DMS79 treated with DMSO at 0.1 percent for 48 hours (cell line): ENCODE results near the gene SKI.
A peak's percentile ranks its signal among the peaks of the same experiment; 100 is the strongest.

Source experiments
- DNase-seq: peaks from one replicate; lab custom pipeline; 2025; lab: John Stamatoyannopoulos, UW

The SKI gene

GRCh38 chr1:2228157-2228594 is at the start of gene SKI:
Gene SKI (plus strand): TSS chr1:2228319. CDS start chr1:2228767, 448 bp downstream.
- DNase-seq, result no peak

DNA sequence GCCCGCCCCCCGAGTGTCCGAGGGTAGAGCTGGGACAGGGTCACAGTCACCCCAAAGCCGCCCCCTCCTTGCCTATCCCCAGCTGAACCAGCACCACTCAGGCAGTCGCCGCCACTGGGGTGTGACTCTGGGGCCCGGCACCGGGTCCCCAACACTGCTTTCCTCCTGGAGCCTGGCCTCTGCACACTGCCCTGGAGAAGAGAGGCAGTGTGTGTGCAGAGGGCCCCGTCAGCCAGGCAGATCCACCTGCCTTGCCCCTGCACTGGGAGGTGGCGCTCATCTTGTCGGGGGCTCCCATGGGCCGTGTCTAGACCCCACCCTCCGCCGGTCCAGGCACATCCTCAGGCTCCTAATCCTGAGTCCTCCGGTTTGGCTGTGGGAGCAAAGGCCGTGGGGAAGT is 49.2 kb upstream of the SKI start:
- no peak for DNase-seq

GRCh38 chr1:2179283-2180013 is 48.7 kb upstream of the SKI start:
- no peak for DNase-seq

- no peak for DNase-seq
Observed at GRCh38 chr1:2180297-2181245, 47.5 kb upstream of the SKI start.

- DNase-seq, result no peak
Observed at GRCh38 chr1:2181271-2181670, 46.8 kb upstream of the SKI start.

- DNase-seq, result no peak
Observed at GRCh38 chr1:2181752-2182151, 46.4 kb upstream of the SKI start.

GRCh38 chr1:2182376-2182775 is 45.7 kb upstream of the SKI start:
- DNase-seq, result no peak

DNA sequence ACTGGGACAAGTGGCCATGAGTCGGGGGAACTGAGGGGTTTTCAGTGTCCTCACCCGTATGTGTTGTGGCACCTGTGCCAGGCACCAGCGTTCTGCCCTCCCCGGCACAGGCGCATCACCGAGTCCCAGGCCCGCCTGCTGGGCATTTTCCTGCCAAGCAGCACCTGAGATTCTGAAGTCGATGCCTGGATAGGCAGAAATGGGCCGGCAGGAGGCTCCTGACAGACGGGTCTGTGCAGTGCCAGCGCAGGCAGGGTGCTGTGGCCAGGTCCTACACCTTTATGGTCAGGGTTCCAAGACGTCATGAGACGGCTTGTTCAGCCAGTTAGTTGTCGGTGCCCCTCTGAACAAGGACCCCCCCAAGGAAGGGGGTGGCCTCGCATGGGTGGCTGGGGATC is 44.2 kb upstream of the SKI start:
- DNase-seq, result no peak

DNA sequence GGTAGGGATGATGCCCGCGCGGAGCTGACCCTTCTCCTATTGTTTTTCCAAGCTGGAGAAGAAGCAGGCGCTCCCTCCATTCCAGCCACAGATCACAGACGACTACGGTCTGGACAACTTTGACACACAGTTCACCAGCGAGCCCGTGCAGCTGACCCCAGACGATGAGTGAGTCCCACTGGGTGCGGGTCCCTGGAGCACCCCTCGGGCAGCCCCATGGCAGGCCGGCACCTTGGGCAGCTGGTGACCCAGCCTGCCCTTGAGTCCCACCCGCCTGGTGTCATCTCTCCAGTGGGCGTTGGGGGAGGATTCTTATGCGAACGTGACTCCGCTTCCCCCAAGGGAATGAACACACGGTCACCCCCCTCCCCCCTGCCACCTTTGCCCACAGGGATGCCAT is 43.6 kb upstream of the SKI start:
- DNase-seq, result no peak

DNA sequence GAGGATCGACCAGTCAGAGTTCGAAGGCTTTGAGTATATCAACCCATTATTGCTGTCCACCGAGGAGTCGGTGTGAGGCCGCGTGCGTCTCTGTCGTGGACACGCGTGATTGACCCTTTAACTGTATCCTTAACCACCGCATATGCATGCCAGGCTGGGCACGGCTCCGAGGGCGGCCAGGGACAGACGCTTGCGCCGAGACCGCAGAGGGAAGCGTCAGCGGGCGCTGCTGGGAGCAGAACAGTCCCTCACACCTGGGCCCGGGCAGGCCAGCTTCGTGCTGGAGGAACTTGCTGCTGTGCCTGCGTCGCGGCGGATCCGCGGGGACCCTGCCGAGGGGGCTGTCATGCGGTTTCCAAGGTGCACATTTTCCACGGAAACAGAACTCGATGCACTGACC is 43.2 kb upstream of the SKI start:
- DNase-seq, result no peak

GRCh38 chr1:2185880-2186855 is 42.0 kb upstream of the SKI start:
- DNase-seq, result no peak

DNA sequence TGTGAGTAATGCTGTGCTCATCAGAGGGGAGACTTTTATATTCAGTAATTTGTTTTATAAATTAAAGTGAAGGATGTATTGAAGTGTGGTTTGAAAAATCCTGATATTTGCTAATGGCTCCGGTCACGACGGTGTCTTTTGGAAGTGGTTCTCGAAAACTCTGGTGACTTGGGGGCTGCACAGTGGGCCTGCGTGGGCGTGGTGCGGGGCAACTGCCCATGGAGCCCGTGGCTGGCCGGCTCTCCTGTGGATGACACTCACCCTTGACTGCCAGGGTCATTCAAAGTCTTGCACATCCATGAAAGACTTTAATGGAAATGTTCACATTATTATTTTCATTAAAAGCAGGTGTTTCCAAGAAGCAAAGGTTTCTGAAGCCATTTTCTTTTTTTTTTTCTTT is 41.2 kb upstream of the SKI start:
- DNase-seq, result no peak

- no peak for DNase-seq
Observed at GRCh38 chr1:2187619-2188018, 40.5 kb upstream of the SKI start.

- no peak for DNase-seq
Observed at GRCh38 chr1:2188336-2188735, 39.8 kb upstream of the SKI start.

- peak; percentile 94 for DNase-seq
Observed at GRCh38 chr1:2189459-2190425, 38.4 kb upstream of the SKI start.

GRCh38 chr1:2190491-2190976 is 37.6 kb upstream of the SKI start:
- DNase-seq, result no peak

DNA sequence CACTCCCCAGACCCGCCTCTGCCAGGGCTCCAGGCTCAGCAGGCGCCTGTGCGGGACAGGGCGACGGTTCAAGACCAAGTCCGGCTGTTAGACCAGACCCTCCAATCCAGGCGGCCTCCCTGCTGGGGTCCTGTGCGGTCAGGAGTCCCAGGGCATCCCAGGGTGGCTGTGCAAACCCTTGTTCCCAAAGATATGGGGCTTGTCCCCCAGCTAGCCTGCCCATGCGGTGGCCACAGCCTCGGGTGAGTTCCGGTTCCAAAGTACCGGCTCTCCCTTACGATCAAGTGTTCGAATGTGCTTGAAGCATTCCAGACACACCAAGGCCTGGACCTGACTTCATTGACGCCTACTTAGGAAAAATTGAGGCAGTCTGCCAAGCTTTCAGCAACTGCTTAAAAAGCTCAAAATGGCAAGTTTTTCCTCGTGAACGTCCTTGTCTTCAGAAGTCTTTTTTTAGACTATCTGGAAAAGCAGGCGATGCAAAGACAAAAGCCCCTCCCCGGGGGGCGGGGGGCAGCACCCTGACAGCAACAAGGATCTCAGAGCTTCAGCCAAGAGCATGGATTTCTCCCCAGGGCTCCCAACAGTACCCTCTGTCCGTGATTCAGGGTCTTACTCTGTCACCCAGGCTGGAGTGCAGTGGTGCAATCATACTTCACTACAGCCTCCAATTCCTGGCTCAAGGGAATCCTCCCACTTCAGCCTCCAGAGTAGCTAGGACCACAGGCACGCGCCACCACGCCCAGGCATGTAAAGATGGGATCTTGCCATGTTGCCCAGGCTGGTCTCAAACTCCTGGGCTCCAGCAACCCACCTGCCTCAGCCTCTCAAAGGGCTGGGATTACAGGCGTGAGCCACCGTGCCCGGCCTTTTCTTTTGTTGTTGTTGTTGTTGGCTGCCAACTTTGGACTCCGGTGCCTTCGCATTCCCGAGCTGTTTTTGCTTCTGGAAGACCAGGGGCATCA is 35.8 kb upstream of the SKI start:
- DNase-seq, result no peak

DNA sequence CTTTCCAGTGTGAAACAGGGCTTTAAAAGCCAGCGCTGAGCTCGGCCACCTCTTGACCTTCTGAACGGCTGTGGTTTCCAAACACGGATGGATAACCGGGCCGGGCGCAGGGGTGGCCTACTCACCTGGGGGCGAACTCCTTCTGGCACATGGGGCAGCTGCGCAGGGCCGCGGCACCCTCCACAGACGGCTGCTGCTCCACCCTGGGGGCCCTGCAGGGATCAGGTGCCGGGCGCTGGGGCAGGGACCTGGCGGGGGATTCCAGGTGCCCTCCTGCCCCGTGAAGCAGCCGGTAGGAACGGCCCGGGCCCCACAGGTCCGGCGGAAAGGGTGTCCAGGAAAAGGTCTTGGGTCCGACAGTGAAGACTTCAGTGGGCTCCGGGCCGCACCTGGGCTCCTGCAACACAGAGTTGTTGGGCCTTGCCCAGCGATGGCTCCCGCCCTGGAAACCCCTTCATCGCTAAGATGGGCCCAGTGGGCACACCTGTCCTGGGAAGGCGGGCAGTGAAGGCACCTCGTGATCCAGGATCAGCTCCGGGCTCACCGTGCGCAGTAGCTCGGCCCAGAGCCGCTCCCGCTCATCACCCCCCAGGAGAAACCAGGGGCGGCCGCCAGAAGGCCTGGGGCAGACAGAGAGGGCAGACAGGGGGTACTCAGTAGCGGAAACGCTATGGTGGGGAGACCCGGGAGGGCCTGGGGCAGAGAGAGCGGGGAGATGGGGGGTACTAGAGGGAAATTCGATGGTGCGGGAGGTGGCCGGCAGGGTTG is 34.4 kb upstream of the SKI start:
- DNase-seq, result peak; percentile 50
